H4 (cell line): ENCODE data around the gene TJP1. TPM values are rescaled to one million over a fixed set of nuclear protein-coding genes. Genes with fewer than 3 reads are reported as not detected.
"Not testable (repeated sequence)": the region's sequence is repeated elsewhere in the genome, so short reads cannot be mapped to it uniquely, and the experiment has no call there.

ENCODE experiments used
- DNase-seq: peaks from one replicate; pipeline ENCODE4 v3.0.0-alpha.2; 2015; ENCODE audit warnings: low spot score
- total RNA-seq: library from RNA; depleted of rRNA; stranded (reverse); fragments of >200 nt; shearing (Covaris generic); gene quantifications from 2 replicates; pipeline ENCODE4 v1.2.3, GENCODE V29; 2014

TJP1 gene
- total RNA-seq, 1 experiment from 2014 or later, result 27.3 TPM

DNA sequence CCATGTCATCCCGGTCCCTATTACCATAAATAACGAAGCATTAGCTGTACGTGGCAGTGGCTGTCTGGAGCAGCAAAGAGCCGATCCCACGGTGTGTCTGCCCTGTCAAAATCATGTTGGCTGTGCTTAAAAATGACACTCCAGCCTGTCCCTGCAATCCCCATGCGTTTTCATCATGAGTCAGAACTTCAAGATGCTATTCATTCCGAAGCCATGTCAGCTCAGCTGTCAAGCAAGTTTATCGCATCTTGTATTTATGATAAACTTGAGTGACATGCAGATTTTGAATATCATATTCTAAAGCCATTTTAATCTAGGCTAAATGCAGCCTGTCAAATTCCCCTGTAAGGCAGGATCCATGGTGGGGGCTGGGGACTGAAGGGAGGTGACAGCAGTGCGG, 152.4 kb downstream of the TJP1 start:
- no peak for DNase-seq

DNA sequence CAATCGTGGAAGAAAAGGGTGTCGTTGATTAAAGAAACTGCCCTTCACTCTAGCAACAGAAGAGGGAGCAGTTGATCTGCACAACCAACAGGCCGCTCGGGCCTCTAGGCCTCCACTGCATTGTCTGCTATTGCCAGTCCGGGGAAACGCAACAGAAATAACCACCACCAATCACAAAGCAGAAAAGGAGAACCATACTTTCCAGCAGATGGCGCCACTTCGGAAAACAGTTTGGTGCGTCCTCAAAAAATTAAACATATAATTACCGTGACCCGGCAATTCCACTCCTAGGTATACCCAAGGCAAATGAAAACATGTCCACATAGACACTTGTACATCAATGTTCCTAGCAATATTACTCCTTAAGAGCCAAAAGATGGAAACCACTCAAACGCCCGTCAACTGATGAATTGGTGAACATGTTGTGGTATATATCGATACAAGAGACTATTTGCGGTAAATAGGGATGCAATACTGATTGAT, 154.1 kb downstream of the TJP1 start:
- peak; percentile 90 for DNase-seq

GRCh38 chr15:29666241-29666640, 156.0 kb downstream of the TJP1 start:
- DNase-seq, result no peak

DNA sequence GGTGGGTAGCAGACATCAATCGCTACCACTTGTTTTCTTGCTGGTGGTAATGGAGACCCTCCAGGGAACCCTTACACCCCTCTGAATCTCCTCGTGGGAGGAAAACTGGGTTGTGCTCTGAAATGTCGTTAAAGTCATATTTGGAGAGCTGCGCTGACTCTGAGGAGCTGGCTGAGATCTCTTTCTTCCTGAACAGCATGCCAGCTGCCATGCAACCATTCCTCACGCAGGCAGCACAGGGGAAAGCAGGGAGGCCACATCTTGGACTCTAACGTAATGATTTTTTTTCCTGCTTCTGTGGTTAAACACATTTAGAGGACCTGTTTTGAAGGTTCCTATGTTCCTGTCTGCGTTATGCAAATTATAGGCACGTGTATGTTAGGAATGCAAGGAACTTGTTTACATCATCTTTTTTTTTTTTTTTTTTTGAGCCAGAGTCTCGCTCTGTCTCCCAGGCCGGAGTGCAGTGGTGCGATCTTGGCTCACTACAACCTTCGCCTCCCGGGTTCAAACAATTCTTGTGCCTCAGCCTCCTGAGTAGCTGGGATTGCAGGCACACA, 156.7 kb downstream of the TJP1 start:
- DNase-seq, result no peak

DNA sequence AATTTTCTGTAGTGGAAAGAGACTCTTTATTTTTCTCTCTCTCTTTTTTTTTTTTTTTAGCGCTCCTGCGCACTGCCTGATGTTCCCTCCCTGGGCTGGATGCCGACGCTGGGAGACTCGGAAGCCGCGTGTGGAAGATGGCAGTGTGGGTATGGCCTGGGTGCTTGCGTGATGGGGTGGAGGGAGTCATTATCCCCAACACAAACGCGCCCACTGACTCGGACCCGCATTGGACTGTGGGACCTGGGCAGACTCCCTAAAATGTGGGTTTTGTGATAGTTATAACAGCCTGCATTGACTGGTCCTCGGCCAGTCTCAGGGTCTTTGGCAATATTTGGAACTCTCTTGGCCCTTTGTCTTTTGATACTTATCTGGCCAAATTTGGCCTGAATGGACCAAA, 157.9 kb downstream of the TJP1 start:
- DNase-seq, result no peak

DNA sequence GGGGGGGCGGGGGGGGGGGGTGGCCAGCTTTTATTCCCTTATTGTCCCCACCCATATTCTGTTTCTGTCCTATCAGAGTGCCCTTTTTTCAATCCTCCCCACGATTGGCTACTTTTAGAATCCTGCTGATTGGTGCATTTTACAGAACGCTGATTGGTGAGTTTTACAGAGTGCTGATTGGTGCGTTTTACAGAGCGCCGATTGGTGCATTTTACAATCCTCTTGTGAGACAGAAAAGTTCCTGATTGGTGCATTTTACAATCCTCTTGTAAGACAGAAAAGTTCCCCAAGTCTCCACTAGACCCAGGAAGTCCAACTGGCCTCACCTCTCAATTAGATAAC, 164.8 kb downstream of the TJP1 start:
- not testable (repeated sequence) for DNase-seq

DNA sequence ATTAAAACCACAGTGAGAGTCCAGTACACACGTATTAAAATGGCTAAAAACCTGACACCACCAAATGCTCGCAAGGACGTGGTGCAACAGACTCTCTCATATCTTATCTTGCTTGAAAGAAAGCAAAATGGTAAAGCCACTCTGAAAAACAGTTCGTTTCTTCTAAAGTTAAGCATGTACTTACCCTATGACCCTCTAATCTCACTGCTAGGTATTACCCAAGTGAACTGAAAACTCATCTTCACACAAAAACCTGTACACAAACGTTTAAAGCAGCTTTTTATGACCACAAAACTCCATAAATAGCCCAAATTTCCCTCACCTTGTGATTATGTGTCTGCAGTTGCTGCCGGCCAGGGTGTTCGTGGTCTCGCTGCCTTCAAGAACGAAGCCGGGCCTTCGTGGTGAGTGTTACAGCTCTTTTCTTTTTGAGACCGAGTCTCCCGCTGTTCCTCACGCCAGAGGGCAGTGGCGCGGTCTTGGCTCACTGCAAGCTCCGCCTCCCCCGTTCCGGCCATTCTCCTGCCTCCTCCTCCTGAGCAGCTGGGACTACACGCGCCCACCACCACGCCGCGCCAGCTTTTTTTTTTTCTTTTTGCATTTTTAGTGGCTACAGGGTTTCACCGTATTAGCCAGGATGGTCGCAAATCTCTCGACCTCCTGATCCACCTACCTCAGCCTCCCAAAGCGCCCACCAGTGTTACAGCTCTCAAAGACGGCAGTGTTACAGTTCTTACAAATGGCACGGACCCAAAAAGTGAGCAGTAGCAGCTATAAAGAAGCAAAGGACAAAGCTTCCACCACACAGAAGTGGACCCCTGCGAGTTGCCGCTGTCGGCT, 165.4 kb downstream of the TJP1 start:
- DNase-seq, result no peak

- DNase-seq, result no peak
Observed at GRCh38 chr15:29652595-29652994, 169.7 kb downstream of the TJP1 start.

DNA sequence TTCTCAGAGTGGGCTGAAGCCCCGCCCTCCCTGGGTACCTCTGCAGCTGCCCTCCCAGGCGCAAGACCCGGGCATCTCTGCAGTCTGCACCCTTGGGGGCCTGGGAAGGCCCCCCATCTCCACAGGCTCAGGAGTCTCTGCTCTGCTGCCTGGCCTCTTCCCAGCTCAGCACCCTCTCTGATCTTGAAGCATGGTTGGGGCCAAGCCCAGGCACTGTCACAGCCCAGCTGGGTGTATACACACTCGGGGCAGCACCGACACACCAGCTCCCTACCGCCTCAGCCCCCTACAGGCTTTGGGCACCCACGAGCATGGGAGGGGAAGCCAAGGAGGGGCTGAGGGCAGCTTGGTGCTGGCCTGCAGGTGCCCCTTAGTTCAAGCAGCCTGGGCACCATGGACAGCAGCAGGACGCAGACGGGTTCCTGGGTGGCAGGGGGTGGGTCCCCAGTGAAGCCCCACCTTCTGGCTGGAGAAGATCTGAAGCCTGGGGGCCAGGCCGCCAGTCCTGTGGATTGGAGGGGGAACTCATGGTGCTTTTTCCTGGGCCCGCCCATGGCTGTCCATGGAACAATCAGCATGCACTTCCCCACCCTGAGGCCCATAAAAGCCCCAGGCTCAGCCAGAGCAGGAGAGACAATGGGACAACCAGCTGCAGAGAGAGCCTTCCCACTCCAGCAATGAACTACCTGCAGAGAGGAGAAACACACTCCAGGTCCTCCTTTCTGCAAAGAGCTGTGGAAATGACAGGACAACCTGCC, 170.6 kb downstream of the TJP1 start:
- DNase-seq, result no peak
